HG03103 (cell line): ENCODE results near the gene DDX28.
"Not testable (repeated sequence)": the region's sequence is repeated elsewhere in the genome, so short reads cannot be mapped to it uniquely, and the experiment has no call there.

Source experiments
- ATAC-seq: cut with Tn5 transposase; IDR thresholded peaks from one replicate; pipeline ENCODE4 v1.9.1; 2021; ENCODE audit warnings: low read depth; ENCODE audit not compliant: unreplicated experiment

DDX28 gene

GRCh38 chr16:68040506-68041288 lies 17.7 kb upstream of the DDX28 start:
- ATAC-seq: no peak

GRCh38 chr16:68037841-68038597 lies 15.0 kb upstream of the DDX28 start:
- ATAC-seq: no peak

GRCh38 chr16:68035227-68035626 lies 12.2 kb upstream of the DDX28 start:
- ATAC-seq: no peak

- ATAC-seq: no peak
These were observed 10.1 kb upstream of the DDX28 start for GRCh38 chr16:68033101-68033500.

- no peak for ATAC-seq
These were observed 8.9 kb upstream of the DDX28 start for GRCh38 chr16:68031951-68032350.

- ATAC-seq: not testable (repeated sequence)
These were observed 7.1 kb upstream of the DDX28 start for GRCh38 chr16:68030108-68030507.

- no peak for ATAC-seq
These were observed 6.0 kb upstream of the DDX28 start for GRCh38 chr16:68028996-68029395.

- ATAC-seq: no peak
These were observed 729 bp downstream of the DDX28 start for GRCh38 chr16:68022278-68022727.

GRCh38 chr16:68021490-68021889 lies 1.5 kb downstream of the DDX28 start:
- no peak for ATAC-seq

GRCh38 chr16:68019167-68019680 lies 3.8 kb downstream of the DDX28 start:
- ATAC-seq: no peak

- no peak for ATAC-seq
These were observed 7.4 kb downstream of the DDX28 start, which contains the start of gene DPEP2NB for GRCh38 chr16:68015681-68016080. TSS of gene DPEP2NB (minus strand) at chr16:68015911. CDS start at chr16:68015770, 141 bp downstream.

- no peak for ATAC-seq
These were observed 9.6 kb downstream of the DDX28 start for GRCh38 chr16:68013440-68013839.

GRCh38 chr16:68009872-68010271 lies 13.2 kb downstream of the DDX28 start:
- not testable (repeated sequence) for ATAC-seq

GRCh38 chr16:68009157-68009735 lies 13.8 kb downstream of the DDX28 start:
- no peak for ATAC-seq

- ATAC-seq: no peak
These were observed 17.2 kb downstream of the DDX28 start for GRCh38 chr16:68005786-68006286.

GRCh38 chr16:68005211-68005610 lies 17.8 kb downstream of the DDX28 start:
- ATAC-seq: no peak

GRCh38 chr16:68003031-68003430 lies 20.0 kb downstream of the DDX28 start:
- no peak for ATAC-seq

- no peak for ATAC-seq
These were observed 22.6 kb downstream of the DDX28 start for GRCh38 chr16:68000450-68000849.

- ATAC-seq: no peak
These were observed 23.0 kb downstream of the DDX28 start for GRCh38 chr16:67999985-68000384.

- not testable (repeated sequence) for ATAC-seq
These were observed 24.0 kb downstream of the DDX28 start, which contains the start of gene DPEP2 for GRCh38 chr16:67998779-67999688. TSS of gene DPEP2 (minus strand) at chr16:67999484. CDS start at chr16:67993212, 6,272 bp downstream.
